GM18519 (cell line): ENCODE results near the gene ATP10B.

Experiments
- ATAC-seq: cut with Tn5 transposase; IDR thresholded peaks from one replicate; pipeline ENCODE4 v1.9.1; 2021; ENCODE audit warnings: mild to moderate bottlenecking, moderate library complexity; ENCODE audit not compliant: unreplicated experiment, low FRiP score

ATP10B gene

GRCh38 chr5:160523502-160524163, 328.4 kb downstream of the ATP10B start:
- ATAC-seq: no peak

- ATAC-seq: no peak
These were observed 330.7 kb downstream of the ATP10B start for GRCh38 chr5:160521392-160521663.

- ATAC-seq: no peak
These were observed 331.2 kb downstream of the ATP10B start for GRCh38 chr5:160520609-160521391.

GRCh38 chr5:160516696-160517530, 335.1 kb downstream of the ATP10B start:
- ATAC-seq: no peak

- ATAC-seq: no peak
These were observed 337.1 kb downstream of the ATP10B start for GRCh38 chr5:160514866-160515265.

GRCh38 chr5:160514191-160514590, 337.8 kb downstream of the ATP10B start:
- no peak for ATAC-seq

- ATAC-seq: no peak
These were observed 338.5 kb downstream of the ATP10B start for GRCh38 chr5:160513485-160513884.
